Mononuclear cell (primary cell): ENCODE results near the gene LRRN2. TPM values are rescaled to one million over a fixed set of nuclear protein-coding genes. Genes with fewer than 3 reads are reported as not detected.
"Not testable (repeated sequence)": the region's sequence is repeated elsewhere in the genome, so short reads cannot be mapped to it uniquely, and the experiment has no call there.

ENCODE experiments used
- H3K27me3 ChIP-seq: 2 replicates; pipeline ENCODE4 v1.6.0; 2011; ENCODE audit warnings: low read length, control low read depth; ENCODE audit not compliant: insufficient read depth
- H3K4me1 ChIP-seq: 2 replicates; pipeline ENCODE4 v1.5.1; 2011; ENCODE audit warnings: mild to moderate bottlenecking, low read length, control low read depth; ENCODE audit not compliant: insufficient read depth
- H3K4me3 ChIP-seq: 2 replicates; pipeline ENCODE4 v1.5.1; 2011; ENCODE audit warnings: mild to moderate bottlenecking, low read length, moderate library complexity
- H3K9me3 ChIP-seq: 2 replicates; pipeline ENCODE4 v1.5.1; 2011; ENCODE audit warnings: low read depth, mild to moderate bottlenecking, control low read depth, low read length
- total RNA-seq: library from RNA; depleted of rRNA; stranded (reverse); fragments of >200 nt; gene quantifications from one replicate; pipeline ENCODE4 v1.2.3, GENCODE V29; 2012

LRRN2 gene
- total RNA-seq, 1 donor, result not detected

- H3K4me1 ChIP-seq, result peaks cover 25% of the 10 kb centered on the region
- H3K4me3 ChIP-seq, result no peak overlapping the region
- H3K9me3 ChIP-seq, result no peaks in the 10 kb centered on the region
- H3K27me3 ChIP-seq, result no peaks in the 10 kb centered on the region
Measured at GRCh38 chr1:204579681-204580080, 105.9 kb downstream of the LRRN2 start.

GRCh38 chr1:204578867-204579664 lies 106.5 kb downstream of the LRRN2 start:
- Histone ChIP-seq H3K9me3 (no peaks in the 10 kb centered on the region), H3K4me3 (peak overlapping the region; percentile 17), H3K4me1 (peaks cover 22% of the 10 kb centered on the region), H3K27me3 (no peaks in the 10 kb centered on the region)

- H3K4me1 ChIP-seq, result peaks cover 21% of the 10 kb centered on the region
- no peaks in the 10 kb centered on the region for H3K27me3 ChIP-seq
- H3K4me3 ChIP-seq, result no peak overlapping the region
- H3K9me3 ChIP-seq, result no peaks in the 10 kb centered on the region
Measured at GRCh38 chr1:204577794-204578478, 107.6 kb downstream of the LRRN2 start.

DNA sequence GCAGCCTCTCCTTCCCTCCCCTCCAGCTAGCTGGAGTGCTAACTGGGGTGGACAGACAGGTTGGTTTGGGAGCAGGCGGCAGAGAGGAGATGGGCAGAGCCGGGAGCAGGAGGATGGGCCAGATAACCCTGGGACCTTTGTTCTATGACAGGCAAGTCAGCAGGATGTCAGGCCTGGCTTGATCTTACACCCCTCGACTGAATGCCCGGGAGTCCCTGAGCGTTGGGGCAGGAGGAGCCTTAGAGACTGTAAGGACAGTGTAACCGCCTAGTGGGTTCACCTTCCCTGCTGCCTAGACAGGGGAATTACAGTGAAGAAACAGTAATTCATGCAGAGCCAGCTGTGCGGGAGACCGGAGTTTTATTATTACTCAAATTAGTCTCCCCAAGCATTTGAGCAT lies 109.1 kb downstream of the LRRN2 start:
- Histone ChIP-seq H3K9me3 (no peaks in the 10 kb centered on the region), H3K27me3 (no peaks in the 10 kb centered on the region), H3K4me1 (peaks cover 21% of the 10 kb centered on the region), H3K4me3 (no peak overlapping the region)

DNA sequence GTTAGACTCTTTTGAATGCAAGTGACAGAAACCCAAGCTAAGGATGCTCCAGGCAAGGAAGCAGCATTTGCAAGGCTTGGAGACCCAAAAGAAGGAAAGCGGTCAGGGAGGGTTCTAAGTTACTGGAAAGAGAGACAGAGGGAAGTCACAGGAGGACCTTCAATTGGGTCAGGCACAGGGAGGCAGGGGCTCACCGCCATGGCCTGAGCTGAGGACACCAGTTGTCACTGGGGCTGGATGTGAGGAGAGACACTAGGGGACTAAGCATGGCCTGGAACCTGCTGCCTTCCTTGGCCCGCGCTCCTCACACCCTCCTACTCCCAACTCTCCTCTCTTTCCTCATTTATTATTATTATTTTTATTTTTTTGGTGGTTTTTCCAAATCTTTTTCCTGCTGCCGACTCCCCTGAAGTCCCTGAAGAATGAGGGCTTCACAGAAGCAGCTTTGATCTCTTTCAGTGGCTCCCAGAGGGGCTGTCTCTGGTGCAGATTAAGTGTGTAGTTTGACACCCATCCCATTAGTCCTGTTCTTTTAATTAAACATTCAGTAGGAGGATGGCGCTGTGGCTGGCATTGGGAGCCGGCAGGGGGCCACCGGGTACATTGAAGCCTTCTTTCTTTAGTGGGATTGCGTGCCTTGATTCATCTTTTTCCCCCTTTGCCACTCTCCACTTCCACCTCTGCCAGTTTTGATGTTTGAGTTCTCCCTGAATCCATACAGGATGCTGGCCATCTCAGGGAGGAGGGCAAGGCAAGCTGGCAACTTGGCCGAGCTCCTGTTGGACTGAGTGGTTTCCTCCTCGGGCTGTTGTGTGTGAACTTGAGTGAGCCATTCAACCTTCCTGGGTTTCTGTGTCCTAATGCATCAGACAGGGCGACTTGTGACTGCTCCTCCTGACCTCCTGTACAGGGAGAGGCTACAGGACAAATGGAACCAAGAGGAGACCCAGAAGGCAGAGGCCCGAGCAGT lies 110.0 kb downstream of the LRRN2 start:
- Histone ChIP-seq H3K27me3 (no peaks in the 10 kb centered on the region), H3K9me3 (no peaks in the 10 kb centered on the region), H3K4me3 (no peak overlapping the region), H3K4me1 (peaks cover 21% of the 10 kb centered on the region)

DNA sequence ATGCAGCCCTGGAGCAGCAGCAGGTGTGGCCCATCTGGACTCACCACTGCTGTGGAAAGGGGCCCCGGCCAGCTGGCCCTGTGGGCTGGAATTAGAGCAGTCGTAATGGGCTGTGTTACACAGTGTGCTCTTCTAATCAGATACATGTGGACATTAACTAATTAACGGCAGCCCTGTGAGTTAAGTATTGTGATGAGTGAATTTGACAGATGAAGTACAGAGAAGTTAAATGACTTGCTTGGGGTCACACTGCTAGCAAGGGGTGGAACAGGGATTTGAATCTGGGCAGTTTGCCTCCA lies 110.7 kb downstream of the LRRN2 start:
- no peaks in the 10 kb centered on the region for H3K9me3 ChIP-seq
- no peak overlapping the region for H3K4me3 ChIP-seq
- H3K27me3 ChIP-seq, result no peaks in the 10 kb centered on the region
- peaks cover 18% of the 10 kb centered on the region for H3K4me1 ChIP-seq

GRCh38 chr1:204574016-204574864 lies 111.3 kb downstream of the LRRN2 start:
- no peak overlapping the region for H3K4me3 ChIP-seq
- H3K4me1 ChIP-seq, result peaks cover 12% of the 10 kb centered on the region
- H3K27me3 ChIP-seq, result no peaks in the 10 kb centered on the region
- H3K9me3 ChIP-seq, result no peaks in the 10 kb centered on the region

- Histone ChIP-seq H3K4me3 (no peak overlapping the region), H3K4me1 (peaks cover 2% of the 10 kb centered on the region), H3K27me3 (no peaks in the 10 kb centered on the region), H3K9me3 (no peaks in the 10 kb centered on the region)
Measured at GRCh38 chr1:204572923-204573922, 112.3 kb downstream of the LRRN2 start.

- no peaks in the 10 kb centered on the region for H3K4me1 ChIP-seq
- H3K27me3 ChIP-seq, result no peaks in the 10 kb centered on the region
- H3K4me3 ChIP-seq, result no peak overlapping the region
- H3K9me3 ChIP-seq, result no peaks in the 10 kb centered on the region
Measured at GRCh38 chr1:204571631-204572030, 113.9 kb downstream of the LRRN2 start.

DNA sequence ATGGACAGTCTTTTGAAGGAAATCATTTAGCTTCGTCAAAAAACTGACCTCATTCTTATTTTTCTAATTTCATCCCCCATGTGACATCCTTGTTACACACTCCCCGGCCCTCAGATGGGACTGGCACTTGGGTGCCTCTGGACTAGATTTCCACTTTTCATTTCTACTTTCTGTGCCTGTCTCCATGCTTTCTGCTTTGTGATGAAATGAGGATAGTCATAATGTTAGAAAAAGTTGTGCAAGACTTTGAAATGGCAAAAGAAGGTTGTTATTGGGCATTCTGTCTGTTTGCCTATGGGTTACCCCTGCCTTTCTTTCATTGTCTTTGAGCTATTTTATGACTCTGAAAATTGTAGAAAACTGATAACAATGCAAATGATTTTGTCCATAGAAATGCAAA lies 114.4 kb downstream of the LRRN2 start:
- Histone ChIP-seq H3K4me3 (no peak overlapping the region), H3K9me3 (no peaks in the 10 kb centered on the region), H3K27me3 (no peaks in the 10 kb centered on the region), H3K4me1 (no peaks in the 10 kb centered on the region)

- H3K27me3 ChIP-seq, H3K9me3 ChIP-seq, H3K4me1 ChIP-seq, H3K4me3 ChIP-seq: not testable (repeated sequence)
Measured at GRCh38 chr1:204570021-204570420, 115.5 kb downstream of the LRRN2 start.

GRCh38 chr1:204569478-204569877 lies 116.1 kb downstream of the LRRN2 start:
- Histone ChIP-seq H3K27me3 (no peaks in the 10 kb centered on the region), H3K4me1 (peaks cover 12% of the 10 kb centered on the region), H3K9me3 (no peaks in the 10 kb centered on the region), H3K4me3 (no peak overlapping the region)

DNA sequence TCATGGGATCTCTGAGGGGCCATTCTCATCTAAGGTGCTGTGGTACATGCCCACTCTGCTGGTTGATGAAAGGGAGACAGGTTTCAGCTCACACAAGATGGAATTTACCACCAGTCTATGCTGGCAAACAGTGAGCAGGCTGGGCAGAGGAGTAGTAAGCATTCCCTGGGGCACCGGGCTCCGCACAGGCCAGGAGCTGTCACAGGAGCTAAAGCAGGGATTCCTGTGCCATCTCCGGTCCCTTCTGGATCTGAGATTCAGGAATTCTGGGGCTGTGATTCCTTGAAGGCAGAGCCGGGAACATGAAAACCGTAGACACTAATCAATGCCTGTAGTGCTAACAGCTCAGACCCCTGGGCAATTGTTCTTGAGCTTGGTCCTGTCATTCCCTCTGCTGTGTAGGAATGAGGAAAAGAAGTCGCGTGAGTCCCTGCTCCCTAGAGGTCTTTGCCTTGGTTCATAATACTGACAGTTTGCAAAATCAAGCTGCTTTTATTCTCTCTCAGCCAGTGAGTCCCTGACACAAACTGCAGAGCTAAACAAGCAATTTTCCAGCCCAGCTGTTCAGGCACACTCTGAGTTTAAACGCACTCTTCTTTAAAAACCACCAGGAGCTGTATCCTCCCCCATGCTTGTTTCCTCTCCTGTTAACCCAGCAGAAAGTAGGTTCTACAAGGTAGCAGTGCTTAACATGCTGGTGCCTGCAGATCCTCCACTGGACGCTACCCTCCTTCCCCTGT lies 116.8 kb downstream of the LRRN2 start:
- no peaks in the 10 kb centered on the region for H3K27me3 ChIP-seq
- peaks cover 15% of the 10 kb centered on the region for H3K4me1 ChIP-seq
- no peak overlapping the region for H3K4me3 ChIP-seq

More for the DNA sequence above, 116.8 kb downstream of the LRRN2 start:
- H3K9me3 ChIP-seq, result no peaks in the 10 kb centered on the region
